Endothelial cell of umbilical vein (primary cell): ENCODE measurements around the gene HMCN1. TPM values are rescaled to one million over a fixed set of nuclear protein-coding genes. Genes with fewer than 3 reads are reported as not detected.

Experiments used
- BruUV-seq: library from RNA; stranded (reverse); fragments of 400-500 nt; replicated peaks from 2 replicates; lab custom pipeline; 2021; lab: Mats Ljungman, UMichigan
- CTCF ChIA-PET: fragments of 300-600, 350-600 bp; sonication (Branson Sonifier 250); formaldehyde crosslinking; loops from one replicate; lab custom pipeline; 2021; ENCODE audit warnings: antibody characterized with exemption, inconsistent platforms; lab: Charles Lee
- POLR2A ChIA-PET: fragments of 300-600, 350-600 bp; sonication (Branson Sonifier 250); formaldehyde crosslinking; loops from one replicate; lab custom pipeline; 2021; ENCODE audit warnings: antibody characterized with exemption, inconsistent platforms; lab: Charles Lee
- DNase-seq: peaks from one replicate; pipeline ENCODE4 v3.0.0-alpha.2; 2011; ENCODE audit warnings: low read depth, low spot score
- FAIRE-seq: peaks from 2 replicates; lab custom pipeline; 2011; peaks lifted over from hg19 to GRCh38; lab: Jason Lieb, UNC
- H2AFZ ChIP-seq: 2 replicates; pipeline ENCODE4 v1.6.0; 2012; ENCODE audit warnings: low read depth, low read length, control low read depth, inconsistent platforms
- H3K27ac ChIP-seq: 2 replicates; pipeline ENCODE4 v1.5.1; 2011; ENCODE audit warnings: low read depth, mild to moderate bottlenecking, control low read depth, low read length, moderate library complexity; ENCODE audit not compliant: insufficient read depth
- H3K27me3 ChIP-seq, 2 experiments: 2 replicates each; pipeline versions ENCODE4 v1.6.0 to v1.6.1; 2011; ENCODE audit warnings: low read length in 2 of 2, mixed read lengths in 1 of 2; ENCODE audit not compliant: control insufficient read depth in 2 of 2, insufficient read depth in 2 of 2
- H3K36me3 ChIP-seq, 2 experiments: 2 replicates in 1 of 2; 3 replicates in 1 of 2; pipeline ENCODE4 v1.5.1; 2011; ENCODE audit warnings: low read length in 2 of 2, mild to moderate bottlenecking in 1 of 2, moderate library complexity in 1 of 2; ENCODE audit not compliant: control insufficient read depth in 2 of 2, insufficient read depth in 2 of 2; ENCODE audit errors: extremely low read depth in 1 of 2
- H3K4me1 ChIP-seq: 3 replicates; pipeline ENCODE4 v1.5.1; 2011; ENCODE audit warnings: mild to moderate bottlenecking, low read length; ENCODE audit not compliant: control insufficient read depth, insufficient read depth; ENCODE audit errors: extremely low read depth
- H3K4me2 ChIP-seq: 2 replicates; pipeline ENCODE4 v1.6.1; 2011; ENCODE audit warnings: low read length, control low read depth, mixed read lengths; ENCODE audit not compliant: insufficient read depth
- H3K4me3 ChIP-seq, 3 experiments: fragments of 200-600 bp in 1 of 3; sonication (generic), shearing (Covaris generic) in 1 of 3; replicated peaks in 1 of 3; 2 replicates each; pipeline ENCODE4 v1.5.1; 2011 to 2016; ENCODE audit warnings: control low read depth in 3 of 3, low read length in 3 of 3, mild to moderate bottlenecking in 2 of 3, inconsistent platforms in 1 of 3, low read depth in 1 of 3, moderate library complexity in 1 of 3; ENCODE audit not compliant: insufficient read depth in 1 of 3
- H3K79me2 ChIP-seq: 2 replicates; pipeline ENCODE4 v1.6.0; 2012; ENCODE audit warnings: low read length, inconsistent platforms; ENCODE audit not compliant: control insufficient read depth, insufficient read depth
- H3K9ac ChIP-seq: replicated peaks from 2 replicates; pipeline ENCODE3; 2011; ENCODE audit warnings: low read length, control low read depth; ENCODE audit not compliant: insufficient read depth; ENCODE audit errors: extremely low read depth
- H3K9me1 ChIP-seq: replicated peaks from 3 replicates; pipeline ENCODE4 v1.6.0; 2011; ENCODE audit warnings: mild to moderate bottlenecking, low read length; ENCODE audit not compliant: control insufficient read depth, insufficient read depth; ENCODE audit errors: extremely low read depth
- H3K9me3 ChIP-seq: replicated peaks from 2 replicates; pipeline ENCODE4 v1.5.1; 2012; ENCODE audit warnings: low read length, inconsistent platforms; ENCODE audit not compliant: control insufficient read depth, insufficient read depth
- H4K20me1 ChIP-seq: replicated peaks from 2 replicates; pipeline ENCODE3; 2011; ENCODE audit warnings: mild to moderate bottlenecking, low read length; ENCODE audit not compliant: control insufficient read depth, insufficient read depth; ENCODE audit errors: extremely low read depth
- EZH2 ChIP-seq: IDR thresholded peaks from 2 replicates; pipeline ENCODE4 v1.6.1; 2012; ENCODE audit warnings: borderline replicate concordance, low read depth, mild to moderate bottlenecking, moderate library complexity, low read length, inconsistent platforms; ENCODE audit not compliant: severe bottlenecking
- FOS ChIP-seq: IDR thresholded peaks from 2 replicates; pipeline ENCODE4 v1.6.1; 2011; ENCODE audit warnings: mild to moderate bottlenecking, low read length, moderate library complexity, borderline replicate concordance; ENCODE audit not compliant: insufficient read depth
- GATA2 ChIP-seq: IDR thresholded peaks from 2 replicates; pipeline ENCODE4 v1.7.0; 2011; ENCODE audit warnings: low read depth, mild to moderate bottlenecking, moderate library complexity, mixed read lengths, low read length; ENCODE audit not compliant: insufficient read length, insufficient read depth
- JUN ChIP-seq: IDR thresholded peaks from 2 replicates; pipeline ENCODE4 v1.6.1; 2011; ENCODE audit warnings: borderline replicate concordance, low read depth; ENCODE audit not compliant: insufficient read length, insufficient read depth
- MAX ChIP-seq: IDR thresholded peaks from 2 replicates; pipeline ENCODE4 v1.6.1; 2011; ENCODE audit not compliant: insufficient read depth, insufficient read length
- MYC ChIP-seq: IDR thresholded peaks from one replicate; pipeline ENCODE4 v1.6.1; 2011; ENCODE audit warnings: mild to moderate bottlenecking, low read depth, low read length
- POLR2A ChIP-seq: IDR thresholded peaks from 2 replicates; pipeline ENCODE4 v1.6.1; 2012; ENCODE audit warnings: low read depth, mild to moderate bottlenecking, control low read depth, low read length
- POLR2AphosphoS5 ChIP-seq: IDR thresholded peaks from 2 replicates; pipeline ENCODE4 v1.6.1; 2012; ENCODE audit warnings: low read depth, mild to moderate bottlenecking, control low read depth, low read length, moderate library complexity; ENCODE audit not compliant: insufficient read depth
- dilution Hi-C: fragments of 300-500 bp; cut with MboI; formaldehyde crosslinking; loops from one replicate; pipeline ENCODE4 v1.15.0; 2019; ENCODE audit warnings: low sequenced_read_pairs; ENCODE audit not compliant: extremely low pct_ligation_motif_present
- intact Hi-C: fragments of 100-400 bp; cut with micrococcal nuclease; formaldehyde crosslinking; loops from one replicate; pipeline ENCODE4 v1.10.0; 2022
- polyA plus RNA-seq, 4 experiments: library from polyadenylated mRNA; depleted of rRNA in 3 of 4; stranded (reverse) in 3 of 4; unstranded in 1 of 4; fragments of >200 nt; gene quantifications; 2 replicates each; pipeline versions ENCODE4 v1.2.1 to v1.2.3, GENCODE V29; 2011 to 2012; ENCODE audit warnings: missing spikeins in 1 of 4
- total RNA-seq: library from RNA; stranded (reverse); gene quantifications from 2 replicates; pipeline ENCODE4 v1.2.3, GENCODE V29; 2021
- TF ChIP-seq, protein P1 (sequence below), 2 donors: IDR thresholded peaks; 1 replicate in 1 of 2; 2 replicates in 1 of 2; pipeline ENCODE4 v1.5.1; 2011; ENCODE audit warnings: low read length in 2 of 2, mild to moderate bottlenecking in 2 of 2, moderate library complexity in 2 of 2, control low read depth in 1 of 2, inconsistent platforms in 1 of 2, low read depth in 1 of 2; ENCODE audit not compliant: insufficient read depth in 1 of 2; ENCODE audit errors: extremely low read depth in 1 of 2

Gene HMCN1
- total and polyA plus RNA-seq, 2 donors (not counting 3 experiments of a cell fraction or from before 2014, with no cell fraction given), result 10.3 to 16.0 TPM

- DNase-seq (no peak), FAIRE-seq (no peak)
- Histone ChIP-seq H3K27ac (no peak overlapping the region), H2AFZ (no peak overlapping the region), H3K79me2 (no peaks in the 10 kb centered on the region), H3K9me3 (no peaks in the 10 kb centered on the region), H4K20me1 (no peaks in the 10 kb centered on the region), H3K9ac (no peak overlapping the region), H3K36me3 (no peaks in the 10 kb centered on the region), H3K4me2 (no peak overlapping the region), H3K4me1 (peaks cover 2% of the 10 kb centered on the region), H3K9me1 (no peaks in the 10 kb centered on the region), H3K4me3 (no peak overlapping the region), H3K27me3 (no peaks in the 10 kb centered on the region)
- ChIA-PET CTCF (interaction anchor here (0.7 kb wide), 1 partner anchor 13 kb away, joined by 4 read pairs; no protein-coding TSS in a partner anchor), POLR2A (no interaction called here)
- no TSS peak for BruUV-seq
- TF ChIP-seq GATA2 (no peak), MYC (no peak), EZH2 (no peak), FOS (no peak), JUN (no peak), POLR2AphosphoS5 (no peak), POLR2A (no peak), MAX (no peak)
- TF ChIP-seq, protein P1, sequence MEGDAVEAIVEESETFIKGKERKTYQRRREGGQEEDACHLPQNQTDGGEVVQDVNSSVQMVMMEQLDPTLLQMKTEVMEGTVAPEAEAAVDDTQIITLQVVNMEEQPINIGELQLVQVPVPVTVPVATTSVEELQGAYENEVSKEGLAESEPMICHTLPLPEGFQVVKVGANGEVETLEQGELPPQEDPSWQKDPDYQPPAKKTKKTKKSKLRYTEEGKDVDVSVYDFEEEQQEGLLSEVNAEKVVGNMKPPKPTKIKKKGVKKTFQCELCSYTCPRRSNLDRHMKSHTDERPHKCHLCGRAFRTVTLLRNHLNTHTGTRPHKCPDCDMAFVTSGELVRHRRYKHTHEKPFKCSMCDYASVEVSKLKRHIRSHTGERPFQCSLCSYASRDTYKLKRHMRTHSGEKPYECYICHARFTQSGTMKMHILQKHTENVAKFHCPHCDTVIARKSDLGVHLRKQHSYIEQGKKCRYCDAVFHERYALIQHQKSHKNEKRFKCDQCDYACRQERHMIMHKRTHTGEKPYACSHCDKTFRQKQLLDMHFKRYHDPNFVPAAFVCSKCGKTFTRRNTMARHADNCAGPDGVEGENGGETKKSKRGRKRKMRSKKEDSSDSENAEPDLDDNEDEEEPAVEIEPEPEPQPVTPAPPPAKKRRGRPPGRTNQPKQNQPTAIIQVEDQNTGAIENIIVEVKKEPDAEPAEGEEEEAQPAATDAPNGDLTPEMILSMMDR (IDR thresholded peaks at IDR 0.05; ENCODE audit: extremely low read depth in 1 of 2, insufficient read depth in 1 of 2, low read depth in 1 of 2, low read length in 2 of 2), result no peak
- intact Hi-C loops (no loop called here), dilution Hi-C loops (no loop called here)
Measured at GRCh38 chr1:186022184-186022583, 288.0 kb downstream of the HMCN1 start.
